Measurements from ENCODE around the gene NOL6.
A peak's percentile ranks its signal among the peaks of the same experiment; 100 is the strongest.

Gene NOL6

DNA sequence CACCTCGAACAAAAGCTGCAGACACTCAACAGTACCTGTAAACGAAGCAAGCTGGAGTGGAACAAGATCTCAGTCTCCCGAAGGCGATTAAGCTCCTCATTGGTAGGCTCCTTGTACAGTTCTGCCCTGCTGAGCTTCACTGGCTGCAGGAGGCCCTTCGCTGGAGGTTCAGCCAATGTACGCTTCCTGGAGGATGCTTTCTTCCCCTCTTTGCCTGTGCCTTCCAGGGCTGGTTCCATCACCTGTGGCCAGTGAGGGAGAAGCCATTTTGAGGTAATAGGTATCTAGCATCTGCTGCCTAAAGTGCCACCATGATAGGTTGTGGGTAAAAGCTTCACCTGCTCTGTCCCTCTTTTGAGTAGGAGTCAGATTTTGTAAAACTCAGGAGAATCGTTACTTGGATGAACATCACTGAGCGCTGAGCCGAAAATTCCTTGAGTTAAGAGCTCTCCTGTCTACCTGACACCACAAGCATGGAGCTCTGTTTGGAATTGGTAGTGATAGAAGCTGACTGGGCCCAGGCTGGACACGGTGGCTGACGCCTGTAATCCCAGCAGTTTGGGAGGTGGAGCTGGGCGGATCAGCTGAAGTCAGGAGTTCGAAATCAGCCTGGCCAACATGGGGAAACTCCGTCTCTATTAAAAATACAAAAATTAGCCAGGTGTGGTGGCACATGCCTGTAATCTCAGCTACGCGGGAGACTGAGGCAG is 1.4 kb downstream of the NOL6 start:
- in situ Hi-C loops (cut with HindIII; ENCODE audit: low pct_ligation_motif_present, low sequenced_read_pairs) = no loop called here
- H3K27me3 ChIP-seq (replicated peaks) = no peaks in the 10 kb centered on the region
- TF ChIP-seq, protein P1, sequence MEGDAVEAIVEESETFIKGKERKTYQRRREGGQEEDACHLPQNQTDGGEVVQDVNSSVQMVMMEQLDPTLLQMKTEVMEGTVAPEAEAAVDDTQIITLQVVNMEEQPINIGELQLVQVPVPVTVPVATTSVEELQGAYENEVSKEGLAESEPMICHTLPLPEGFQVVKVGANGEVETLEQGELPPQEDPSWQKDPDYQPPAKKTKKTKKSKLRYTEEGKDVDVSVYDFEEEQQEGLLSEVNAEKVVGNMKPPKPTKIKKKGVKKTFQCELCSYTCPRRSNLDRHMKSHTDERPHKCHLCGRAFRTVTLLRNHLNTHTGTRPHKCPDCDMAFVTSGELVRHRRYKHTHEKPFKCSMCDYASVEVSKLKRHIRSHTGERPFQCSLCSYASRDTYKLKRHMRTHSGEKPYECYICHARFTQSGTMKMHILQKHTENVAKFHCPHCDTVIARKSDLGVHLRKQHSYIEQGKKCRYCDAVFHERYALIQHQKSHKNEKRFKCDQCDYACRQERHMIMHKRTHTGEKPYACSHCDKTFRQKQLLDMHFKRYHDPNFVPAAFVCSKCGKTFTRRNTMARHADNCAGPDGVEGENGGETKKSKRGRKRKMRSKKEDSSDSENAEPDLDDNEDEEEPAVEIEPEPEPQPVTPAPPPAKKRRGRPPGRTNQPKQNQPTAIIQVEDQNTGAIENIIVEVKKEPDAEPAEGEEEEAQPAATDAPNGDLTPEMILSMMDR (IDR thresholded peaks at IDR 0.05; ENCODE audit: low read depth, low read length, missing control alignments) = no peak
- H3K27ac ChIP-seq = no peak overlapping the region
- H3K4me3 ChIP-seq (ENCODE audit: low read depth, low read length) = peak overlapping the region; percentile 97
- H3K36me3 ChIP-seq (replicated peaks) = peaks cover 48% of the 10 kb centered on the region
- DNase-seq = no peak

DNA sequence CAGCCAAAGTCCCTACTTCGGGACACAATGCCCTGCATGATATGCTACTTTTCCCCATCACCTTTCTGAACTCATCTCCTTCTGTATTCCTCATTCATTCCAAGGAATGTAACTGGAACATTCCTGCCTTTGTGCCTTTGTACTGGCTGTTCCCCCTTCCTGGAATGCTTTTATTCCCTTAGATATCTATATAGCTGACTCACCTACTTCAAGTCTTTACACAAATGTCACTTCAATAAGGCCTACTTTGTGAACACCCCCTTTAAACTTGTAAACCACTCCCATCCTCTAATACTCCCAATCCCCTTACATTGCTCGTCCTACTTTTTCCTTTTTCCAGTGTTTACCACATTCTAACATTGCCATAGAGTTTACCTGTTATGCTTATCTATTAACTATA is 2.4 kb downstream of the NOL6 start:
- no peak overlapping the region for H3K27ac ChIP-seq
- H3K36me3 ChIP-seq (replicated peaks) = peaks cover 58% of the 10 kb centered on the region
- in situ Hi-C loops (cut with HindIII; ENCODE audit: low pct_ligation_motif_present, low sequenced_read_pairs) = no loop called here

DNA sequence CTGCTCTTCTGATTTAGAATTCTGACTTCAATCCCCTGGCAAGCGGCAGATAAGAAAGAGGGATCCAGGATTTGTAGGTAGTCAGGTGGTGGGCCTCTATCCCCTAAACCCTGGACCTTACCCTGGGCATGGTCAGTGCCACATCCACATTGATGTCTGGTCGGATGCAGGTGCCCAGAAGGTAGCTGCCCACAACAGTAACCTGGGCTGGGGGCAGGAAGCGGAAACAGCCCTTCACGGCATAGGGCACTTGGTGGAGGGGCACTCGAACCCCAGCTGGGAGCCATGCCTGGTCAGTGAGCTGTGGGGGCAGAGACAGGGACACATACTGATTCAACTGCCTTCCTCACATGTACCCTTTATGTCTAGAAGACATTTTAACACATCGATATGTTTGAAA is 3.8 kb downstream of the NOL6 start:
- H3K27ac ChIP-seq = no peak overlapping the region
- DNase-seq = no peak
- no peak overlapping the region for H3K4me3 ChIP-seq (ENCODE audit: low read depth, low read length)
- peaks cover 73% of the 10 kb centered on the region for H3K36me3 ChIP-seq (replicated peaks)
- TF ChIP-seq, protein P1 (IDR thresholded peaks at IDR 0.05; ENCODE audit: low read depth, low read length, missing control alignments) = no peak
- in situ Hi-C loops (cut with HindIII; ENCODE audit: low pct_ligation_motif_present, low sequenced_read_pairs) = no loop called here
- H3K27me3 ChIP-seq (replicated peaks) = no peaks in the 10 kb centered on the region

More for the DNA sequence above, 2.4 kb downstream of the NOL6 start:
- TF ChIP-seq, protein P1 (IDR thresholded peaks at IDR 0.05; ENCODE audit: low read depth, low read length, missing control alignments) = no peak
- H3K4me3 ChIP-seq (ENCODE audit: low read depth, low read length) = no peak overlapping the region
- DNase-seq = no peak
- no peaks in the 10 kb centered on the region for H3K27me3 ChIP-seq (replicated peaks)

DNA sequence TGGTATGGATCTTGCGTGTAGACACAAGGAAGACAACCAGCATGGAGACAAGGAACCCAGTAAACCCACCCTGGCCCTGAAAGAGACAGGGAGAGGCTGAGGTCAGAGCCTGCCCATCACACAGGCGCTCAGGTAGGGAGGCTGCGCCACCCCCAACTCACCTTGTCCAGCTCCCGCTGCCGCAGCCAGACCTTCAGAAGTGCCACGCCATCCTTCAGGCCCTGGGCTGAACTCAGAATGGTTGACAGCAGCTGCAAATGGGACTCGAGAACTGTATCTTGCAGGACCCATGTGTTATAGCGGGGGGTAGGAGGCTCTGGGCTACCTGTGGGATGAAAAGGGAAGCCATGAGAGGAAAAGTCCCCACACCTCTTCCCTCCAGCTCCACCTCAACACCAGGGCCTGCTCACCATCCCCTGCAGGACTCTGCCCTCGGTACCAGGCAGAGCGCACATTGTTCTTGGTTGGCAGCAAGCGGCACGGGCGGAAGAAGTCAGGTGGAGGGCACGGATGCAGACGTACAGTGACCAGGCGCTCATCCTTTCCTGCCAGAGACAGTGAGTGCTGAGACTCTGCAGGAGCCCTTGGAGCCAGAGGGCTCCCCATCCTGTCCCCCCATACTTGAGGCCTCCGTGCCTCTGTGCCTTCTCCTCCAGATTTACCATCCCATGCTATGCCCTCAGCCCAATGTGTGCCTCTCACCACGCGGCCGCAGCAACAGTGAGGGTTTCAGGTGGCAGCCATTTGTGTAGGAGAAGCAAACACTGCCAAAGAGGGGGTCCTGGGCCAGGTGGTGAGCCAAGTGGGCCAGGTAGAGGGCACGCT is 4.7 kb downstream of the NOL6 start:
- in situ Hi-C loops (cut with HindIII; ENCODE audit: low pct_ligation_motif_present, low sequenced_read_pairs) = no loop called here
- no peak for DNase-seq
- H3K36me3 ChIP-seq (replicated peaks) = peaks cover 79% of the 10 kb centered on the region
- no peak overlapping the region for H3K4me3 ChIP-seq (ENCODE audit: low read depth, low read length)
- H3K27me3 ChIP-seq (replicated peaks) = no peaks in the 10 kb centered on the region
- no peak overlapping the region for H3K27ac ChIP-seq
- TF ChIP-seq, protein P1 (IDR thresholded peaks at IDR 0.05; ENCODE audit: low read depth, low read length, missing control alignments) = no peak

DNA sequence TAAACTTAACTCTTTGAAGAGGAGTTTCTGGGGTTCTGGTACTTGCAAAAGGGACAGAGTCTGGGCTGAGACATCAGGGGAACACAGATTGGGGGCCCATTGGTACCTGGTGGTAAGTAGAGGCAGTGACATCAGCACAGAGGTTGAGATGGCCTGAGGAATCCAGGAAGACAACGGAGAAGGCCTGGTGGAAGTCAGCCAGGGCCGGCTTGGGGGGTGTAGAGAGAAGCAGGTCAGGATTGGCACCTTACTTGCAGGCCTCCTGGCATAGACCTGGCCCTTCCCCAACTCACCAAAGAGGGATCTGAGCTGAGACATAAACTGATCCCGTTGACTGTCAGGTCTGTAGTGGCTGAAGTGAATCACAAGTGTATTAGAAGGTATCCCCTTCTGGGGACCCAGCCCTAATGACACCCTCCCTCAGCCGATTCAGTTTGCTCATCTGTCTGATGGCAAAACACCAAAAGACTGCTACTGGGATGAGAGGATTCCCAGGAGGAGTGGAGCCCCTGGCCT is 5.5 kb downstream of the NOL6 start:
- H3K4me3 ChIP-seq (ENCODE audit: low read depth, low read length) = no peak overlapping the region
- no peak overlapping the region for H3K27ac ChIP-seq
- no peaks in the 10 kb centered on the region for H3K27me3 ChIP-seq (replicated peaks)
- TF ChIP-seq, protein P1 (IDR thresholded peaks at IDR 0.05; ENCODE audit: low read depth, low read length, missing control alignments) = no peak
- H3K36me3 ChIP-seq (replicated peaks) = peaks cover 85% of the 10 kb centered on the region
- in situ Hi-C loops (cut with HindIII; ENCODE audit: low pct_ligation_motif_present, low sequenced_read_pairs) = no loop called here
- no peak for DNase-seq

Data from brain microvascular endothelial cell (primary cell).